MCF 10A (cell line): ENCODE measurements around the gene ARHGAP20. TPM values are rescaled to one million over a fixed set of nuclear protein-coding genes. Genes with fewer than 3 reads are reported as not detected.

Experiments
- BruUV-seq: library from RNA; stranded (reverse); fragments of 400-500 nt; replicated peaks from 2 replicates; lab custom pipeline; 2021; lab: Mats Ljungman, UMichigan
- CTCF ChIA-PET: fragments of 300-600 bp; sonication (Branson Sonifier 250); formaldehyde crosslinking; extraction: SDS; loops from one replicate; lab custom pipeline; 2021; ENCODE audit warnings: antibody characterized with exemption, inconsistent platforms; lab: Yijun Ruan, JAX
- POLR2A ChIA-PET: fragments of 300-600, 350-650 bp; sonication (Branson Sonifier 250); formaldehyde crosslinking; extraction: SDS; loops from one replicate; lab custom pipeline; 2020; ENCODE audit warnings: antibody characterized with exemption, inconsistent platforms; lab: Yijun Ruan, JAX
- DNase-seq: peaks from one replicate; pipeline ENCODE4 v3.0.0-alpha.2; 2018; ENCODE audit not compliant: unreplicated experiment
- H3K27ac Mint-ChIP-seq: one replicate; pipeline ENCODE4 v1.8.0; 2022; ENCODE audit warnings: mild to moderate bottlenecking, low read depth, mixed read lengths; ENCODE audit not compliant: unreplicated experiment
- H3K27me3 Mint-ChIP-seq: one replicate; pipeline ENCODE4 v1.8.0; 2022; ENCODE audit warnings: mixed read lengths; ENCODE audit not compliant: insufficient read depth, unreplicated experiment
- H3K36me3 Mint-ChIP-seq: one replicate; pipeline ENCODE4 v1.8.0; 2022; ENCODE audit warnings: mild to moderate bottlenecking, moderate library complexity, mixed read lengths; ENCODE audit not compliant: insufficient read depth, unreplicated experiment
- H3K4me1 Mint-ChIP-seq: one replicate; pipeline ENCODE4 v1.8.0; 2022; ENCODE audit warnings: mixed read lengths; ENCODE audit not compliant: insufficient read depth, unreplicated experiment
- H3K4me3 Mint-ChIP-seq: one replicate; pipeline ENCODE4 v1.8.0; 2022; ENCODE audit warnings: mild to moderate bottlenecking, moderate library complexity, mixed read lengths; ENCODE audit not compliant: unreplicated experiment
- H3K9me3 Mint-ChIP-seq: one replicate; pipeline ENCODE4 v1.8.0; 2022; ENCODE audit warnings: mixed read lengths; ENCODE audit not compliant: unreplicated experiment
- intact Hi-C: fragments of 100-400 bp; cut with micrococcal nuclease; formaldehyde crosslinking; loops from 2 replicates; pipeline ENCODE4 v1.14.1; 2022
- total RNA-seq: library from RNA; stranded (reverse); gene quantifications from 2 replicates; pipeline ENCODE4 v1.2.3, GENCODE V29; 2022
- TF ChIP-seq, protein P1 (sequence below): fragments of 200-600 bp; IDR thresholded peaks from one replicate; pipeline ENCODE4 v1.8.0; 2022; ENCODE audit warnings: antibody characterized with exemption, mild to moderate bottlenecking; ENCODE audit not compliant: unreplicated experiment

ARHGAP20 gene
- total RNA-seq, 1 experiment from 2014 or later = not detected

DNA sequence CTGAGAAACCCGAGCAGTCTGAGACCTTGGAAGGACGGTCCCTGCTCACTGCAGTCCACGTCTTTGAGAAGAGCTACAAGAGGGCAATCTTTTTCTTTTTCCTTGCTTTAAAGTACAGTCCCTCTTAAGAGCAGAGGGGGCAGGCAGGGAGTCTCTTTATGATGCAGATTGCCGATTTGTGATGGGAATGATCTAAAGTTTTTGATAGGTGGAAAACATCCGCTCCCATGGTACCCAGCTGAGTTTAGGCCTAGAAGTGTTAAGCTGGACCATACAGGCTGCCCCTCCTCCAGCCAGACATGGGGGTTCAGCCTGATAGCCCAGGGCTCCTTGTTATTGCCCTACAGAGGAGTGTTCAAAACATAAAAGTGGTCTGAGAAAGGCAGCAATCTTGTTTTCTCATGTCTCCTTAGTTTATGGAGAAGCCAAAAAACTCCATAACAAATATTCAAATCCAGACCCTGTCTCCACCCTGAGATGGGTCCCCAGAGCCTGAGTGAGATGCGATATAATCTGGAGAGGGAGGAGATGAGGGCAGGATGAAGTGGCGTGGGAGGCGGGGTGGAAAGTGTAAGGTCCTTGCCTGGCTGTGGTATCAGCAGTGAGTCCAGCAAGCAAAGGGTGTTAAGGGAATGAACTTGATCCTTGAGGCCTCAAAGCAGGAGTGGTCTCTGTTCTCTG is 147.4 kb downstream of the ARHGAP20 start:
- Mint-ChIP-seq H3K9me3 (no peaks in the 10 kb centered on the region), H3K27ac (no peak overlapping the region), H3K27me3 (peaks cover 70% of the 10 kb centered on the region), H3K4me3 (no peak overlapping the region), H3K36me3 (no peaks in the 10 kb centered on the region), H3K4me1 (peaks cover 5% of the 10 kb centered on the region)
- BruUV-seq = no TSS peak
- ChIA-PET POLR2A (no interaction called here), CTCF (interaction anchor here (0.6 kb wide), 1 partner anchor 108 kb away, joined by 4 read pairs; no protein-coding TSS in a partner anchor)
- DNase-seq = no peak
- TF ChIP-seq, protein P1, sequence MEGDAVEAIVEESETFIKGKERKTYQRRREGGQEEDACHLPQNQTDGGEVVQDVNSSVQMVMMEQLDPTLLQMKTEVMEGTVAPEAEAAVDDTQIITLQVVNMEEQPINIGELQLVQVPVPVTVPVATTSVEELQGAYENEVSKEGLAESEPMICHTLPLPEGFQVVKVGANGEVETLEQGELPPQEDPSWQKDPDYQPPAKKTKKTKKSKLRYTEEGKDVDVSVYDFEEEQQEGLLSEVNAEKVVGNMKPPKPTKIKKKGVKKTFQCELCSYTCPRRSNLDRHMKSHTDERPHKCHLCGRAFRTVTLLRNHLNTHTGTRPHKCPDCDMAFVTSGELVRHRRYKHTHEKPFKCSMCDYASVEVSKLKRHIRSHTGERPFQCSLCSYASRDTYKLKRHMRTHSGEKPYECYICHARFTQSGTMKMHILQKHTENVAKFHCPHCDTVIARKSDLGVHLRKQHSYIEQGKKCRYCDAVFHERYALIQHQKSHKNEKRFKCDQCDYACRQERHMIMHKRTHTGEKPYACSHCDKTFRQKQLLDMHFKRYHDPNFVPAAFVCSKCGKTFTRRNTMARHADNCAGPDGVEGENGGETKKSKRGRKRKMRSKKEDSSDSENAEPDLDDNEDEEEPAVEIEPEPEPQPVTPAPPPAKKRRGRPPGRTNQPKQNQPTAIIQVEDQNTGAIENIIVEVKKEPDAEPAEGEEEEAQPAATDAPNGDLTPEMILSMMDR = no peak
- intact Hi-C loops = no loop called here

DNA sequence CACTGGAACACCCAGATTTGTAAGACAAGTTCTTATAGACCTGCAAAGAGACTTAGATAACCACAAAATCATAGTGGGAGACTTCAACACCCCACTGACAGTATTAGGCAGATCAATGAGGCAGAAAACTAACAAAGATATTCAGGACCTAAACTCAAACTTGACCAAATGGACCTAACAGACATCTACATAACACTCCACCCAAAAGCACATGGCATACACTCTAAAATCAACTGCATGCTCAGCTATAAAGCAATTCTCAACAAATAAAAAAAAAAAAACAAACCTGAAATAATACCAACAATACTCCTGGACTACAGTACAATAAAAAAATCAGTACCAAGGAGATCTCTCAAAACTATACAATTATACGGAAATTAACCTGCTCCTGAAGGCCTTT is 167.5 kb downstream of the ARHGAP20 start:
- H3K27ac Mint-ChIP-seq = no peak overlapping the region
- H3K4me3 Mint-ChIP-seq = no peak overlapping the region
- ChIA-PET CTCF (no interaction called here), POLR2A (interaction anchor here (0.7 kb wide), 1 partner anchor 1006 kb away, joined by 3 read pairs; no protein-coding TSS in a partner anchor)
- intact Hi-C loops = no loop called here
- BruUV-seq = no TSS peak
- peaks cover 12% of the 10 kb centered on the region for H3K27me3 Mint-ChIP-seq
- H3K9me3 Mint-ChIP-seq = no peaks in the 10 kb centered on the region
- DNase-seq = no peak
- H3K36me3 Mint-ChIP-seq = no peaks in the 10 kb centered on the region
- TF ChIP-seq, protein P1 = no peak
- H3K4me1 Mint-ChIP-seq = no peaks in the 10 kb centered on the region

DNA sequence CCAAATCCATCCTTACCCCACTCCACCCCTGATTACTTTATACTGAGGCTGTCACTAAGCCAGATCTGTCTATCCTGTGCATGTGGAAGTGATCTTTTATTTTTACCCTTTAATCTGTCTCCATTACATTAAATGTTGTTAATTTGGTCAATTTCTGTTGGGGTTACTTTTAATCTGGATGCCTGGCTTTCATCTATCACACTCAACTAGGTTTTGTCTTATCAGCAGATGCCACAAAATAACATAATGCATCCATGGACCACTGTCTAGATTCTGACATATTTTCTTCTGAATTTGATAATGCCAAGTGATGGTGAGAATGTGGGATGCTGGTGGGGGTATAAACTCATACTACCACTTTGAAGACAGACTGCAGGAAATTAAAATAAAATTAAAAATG is 174.1 kb downstream of the ARHGAP20 start:
- no peaks in the 10 kb centered on the region for H3K36me3 Mint-ChIP-seq
- CTCF ChIA-PET = no interaction called here
- no peaks in the 10 kb centered on the region for H3K4me1 Mint-ChIP-seq
- POLR2A ChIA-PET = no interaction called here
- no peak for DNase-seq
- no TSS peak for BruUV-seq
- H3K4me3 Mint-ChIP-seq = no peak overlapping the region
- TF ChIP-seq, protein P1 = no peak
- intact Hi-C loops = no loop called here
- no peak overlapping the region for H3K27ac Mint-ChIP-seq
- H3K27me3 Mint-ChIP-seq = peaks cover 12% of the 10 kb centered on the region
- no peaks in the 10 kb centered on the region for H3K9me3 Mint-ChIP-seq

DNA sequence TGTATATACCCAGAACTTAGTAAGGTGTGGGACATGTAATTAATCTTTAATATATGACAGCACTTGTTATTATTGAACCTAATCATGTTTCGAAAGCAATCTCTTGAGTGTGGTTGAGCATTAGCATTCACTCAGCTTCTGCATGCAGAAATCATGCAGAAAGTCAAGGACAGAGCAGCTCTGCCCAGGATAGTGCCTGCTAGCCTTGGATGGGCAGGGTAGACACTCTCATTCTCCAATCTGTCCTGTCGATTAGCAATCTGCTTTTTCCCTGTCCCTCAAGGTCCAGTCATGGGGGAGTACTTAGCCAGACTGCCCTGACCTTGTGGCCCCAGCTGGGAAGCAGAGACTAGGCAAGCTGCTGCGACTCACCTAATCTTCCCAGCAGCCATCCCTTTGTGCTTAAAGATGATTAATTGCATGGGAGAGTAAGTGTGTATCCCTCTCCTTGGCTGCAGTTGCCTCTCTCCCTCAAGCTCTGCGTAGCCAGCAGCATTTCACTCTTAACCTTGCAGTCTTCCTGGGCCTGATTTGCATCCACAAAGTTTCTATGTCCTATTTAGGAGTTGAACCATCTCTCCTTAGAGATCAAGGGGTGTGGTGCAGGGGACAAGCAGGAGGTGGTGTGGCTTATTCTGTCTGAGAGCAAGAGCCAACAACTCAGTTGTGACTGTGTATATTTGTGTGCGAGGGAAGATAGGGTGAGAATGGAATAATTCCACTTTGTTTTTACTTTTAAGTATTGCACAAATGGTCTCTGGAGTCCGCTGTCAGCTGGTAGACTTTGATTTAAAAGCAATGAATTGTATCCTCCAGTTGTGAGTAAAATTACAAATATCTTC is 181.1 kb downstream of the ARHGAP20 start:
- no peak overlapping the region for H3K27ac Mint-ChIP-seq
- H3K4me1 Mint-ChIP-seq = peaks cover 4% of the 10 kb centered on the region
- TF ChIP-seq, protein P1 = no peak
- BruUV-seq = no TSS peak
- H3K36me3 Mint-ChIP-seq = no peaks in the 10 kb centered on the region
- intact Hi-C loops = no loop called here
- no peak overlapping the region for H3K4me3 Mint-ChIP-seq
- ChIA-PET CTCF (interaction anchor here (0.5 to 0.8 kb wide), 2 partner anchors 700 to 716 kb away, joined by 3 to 4 read pairs; no protein-coding TSS in a partner anchor), POLR2A (no interaction called here)
- peak; percentile 5 for DNase-seq
- no peaks in the 10 kb centered on the region for H3K27me3 Mint-ChIP-seq
- peaks cover 8% of the 10 kb centered on the region for H3K9me3 Mint-ChIP-seq
